PFSK-1 (cell line): ENCODE data around the gene POLL.

Source experiments
- FOXP2 ChIP-seq: optimal IDR thresholded peaks from 2 replicates; pipeline ENCODE3; 2011; ENCODE audit warnings: borderline replicate concordance, control low read depth, inconsistent platforms; ENCODE audit not compliant: insufficient read depth; ENCODE audit errors: extremely low read length, extremely low read depth
- POLR2AphosphoS5 ChIP-seq: IDR thresholded peaks from 2 replicates; pipeline ENCODE4 v1.6.1; 2012; ENCODE audit warnings: low read depth, mild to moderate bottlenecking, control low read depth, low read length, moderate library complexity
- REST ChIP-seq, 2 experiments: IDR thresholded peaks; 2 replicates each; pipeline versions ENCODE4 v1.6.1 to v1.8.0; 2011 to 2012; ENCODE audit warnings: low read depth in 2 of 2, low read length in 2 of 2, control low read depth in 1 of 2, inconsistent platforms in 1 of 2, mild to moderate bottlenecking in 1 of 2, moderate library complexity in 1 of 2; ENCODE audit not compliant: insufficient read depth in 1 of 2
- TAF1 ChIP-seq: IDR thresholded peaks from 2 replicates; pipeline ENCODE4 v1.6.1; 2012; ENCODE audit warnings: low read length, control low read depth, borderline replicate concordance; ENCODE audit not compliant: insufficient read depth

DNA sequence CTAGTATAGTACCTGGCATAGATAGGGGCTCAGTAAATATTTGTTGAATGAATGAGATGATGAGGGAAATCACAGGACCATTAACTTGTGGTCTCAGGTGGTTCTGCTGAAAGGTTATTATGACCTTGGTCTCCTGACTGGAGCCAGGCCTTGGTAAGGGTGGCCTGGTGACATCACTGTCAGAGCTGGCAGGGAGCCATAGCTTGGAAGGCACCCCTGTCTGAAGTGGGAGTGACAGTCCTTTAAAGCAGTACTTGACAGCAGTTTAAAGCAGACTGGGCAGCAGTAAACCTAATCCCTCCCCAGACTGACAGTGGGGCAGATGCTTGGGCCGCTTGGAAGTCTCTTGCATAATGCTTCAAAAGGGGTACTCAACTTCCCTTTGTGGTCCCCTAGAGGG is 13.5 kb upstream of the POLL start:
- TF ChIP-seq POLR2AphosphoS5 (no peak), REST (IDR thresholded peaks at IDR 0.05; ENCODE audit: insufficient read depth in 1 of 2, low read depth in 2 of 2, low read length in 2 of 2) (no peak), TAF1 (no peak), FOXP2 (no peak)
